Dermis blood vessel endothelial cell (primary cell): ENCODE results near the gene FRMD4A. TPM values are rescaled to one million over a fixed set of nuclear protein-coding genes. Genes with fewer than 3 reads are reported as not detected.
"Not testable (repeated sequence)": the region's sequence is repeated elsewhere in the genome, so short reads cannot be mapped to it uniquely, and the experiment has no call there.

Experiments used
- DNase-seq: peaks from one replicate; pipeline ENCODE4 v3.0.0; 2010
- total RNA-seq: library from RNA; depleted of rRNA; stranded (reverse); fragments of >200 nt; gene quantifications from 2 replicates; pipeline ENCODE4 v1.2.3, GENCODE V29; 2014

Gene FRMD4A
- total RNA-seq, 1 donor from 2014 or later: 42.0 TPM

GRCh38 chr10:13770760-13771493, 559.8 kb downstream of the FRMD4A start:
- DNase-seq: no peak

GRCh38 chr10:13769946-13770345, 560.8 kb downstream of the FRMD4A start:
- DNase-seq: no peak

GRCh38 chr10:13767676-13768178, 563.0 kb downstream of the FRMD4A start:
- no peak for DNase-seq

DNA sequence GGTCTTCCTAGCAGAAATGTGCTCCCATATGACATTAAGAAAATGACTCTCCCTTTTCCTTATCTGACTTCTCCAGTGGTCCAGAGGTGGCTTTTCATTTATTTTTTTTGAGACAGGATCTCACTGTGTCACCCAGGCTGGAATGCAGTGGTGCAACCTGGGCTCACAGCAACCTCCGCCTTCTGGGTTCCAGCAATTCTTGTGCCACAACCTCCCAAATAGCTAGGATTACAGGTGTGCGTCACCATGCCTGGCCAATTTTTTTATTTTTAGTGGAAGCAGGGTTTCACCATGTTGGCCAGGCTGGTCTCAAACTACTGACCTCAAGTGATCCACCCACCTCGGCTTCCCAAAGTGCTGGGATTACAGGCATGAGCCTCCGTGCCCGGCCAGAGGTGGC, 563.6 kb downstream of the FRMD4A start:
- not testable (repeated sequence) for DNase-seq

GRCh38 chr10:13765641-13766341, 564.9 kb downstream of the FRMD4A start:
- no peak for DNase-seq

GRCh38 chr10:13761490-13762091, 569.1 kb downstream of the FRMD4A start:
- DNase-seq: no peak

- DNase-seq: no peak
Measured at GRCh38 chr10:13759168-13759567, 571.6 kb downstream of the FRMD4A start.

DNA sequence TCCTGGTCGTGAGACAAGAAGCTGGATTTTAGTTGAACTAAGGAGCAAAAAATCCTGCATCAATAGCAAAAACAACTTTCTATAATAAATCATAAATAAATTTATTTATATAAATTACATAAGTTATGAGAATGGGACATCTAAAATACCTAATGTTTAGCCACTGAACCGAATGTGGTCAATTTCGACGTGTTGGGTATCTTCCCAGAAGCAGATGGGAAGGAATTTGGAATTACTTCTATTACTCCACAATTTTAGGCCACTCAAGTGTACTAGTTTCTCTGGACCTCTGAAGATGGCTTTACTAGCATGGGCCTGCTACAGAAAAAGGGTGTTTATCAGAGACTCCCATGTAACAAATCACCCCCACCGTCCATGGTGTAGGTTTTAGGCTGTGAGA, 572.0 kb downstream of the FRMD4A start:
- DNase-seq: no peak

- DNase-seq: peak; percentile 68
Measured at GRCh38 chr10:13758312-13758711, 572.4 kb downstream of the FRMD4A start.

- DNase-seq: no peak
Measured at GRCh38 chr10:13754277-13754676, 576.4 kb downstream of the FRMD4A start.

DNA sequence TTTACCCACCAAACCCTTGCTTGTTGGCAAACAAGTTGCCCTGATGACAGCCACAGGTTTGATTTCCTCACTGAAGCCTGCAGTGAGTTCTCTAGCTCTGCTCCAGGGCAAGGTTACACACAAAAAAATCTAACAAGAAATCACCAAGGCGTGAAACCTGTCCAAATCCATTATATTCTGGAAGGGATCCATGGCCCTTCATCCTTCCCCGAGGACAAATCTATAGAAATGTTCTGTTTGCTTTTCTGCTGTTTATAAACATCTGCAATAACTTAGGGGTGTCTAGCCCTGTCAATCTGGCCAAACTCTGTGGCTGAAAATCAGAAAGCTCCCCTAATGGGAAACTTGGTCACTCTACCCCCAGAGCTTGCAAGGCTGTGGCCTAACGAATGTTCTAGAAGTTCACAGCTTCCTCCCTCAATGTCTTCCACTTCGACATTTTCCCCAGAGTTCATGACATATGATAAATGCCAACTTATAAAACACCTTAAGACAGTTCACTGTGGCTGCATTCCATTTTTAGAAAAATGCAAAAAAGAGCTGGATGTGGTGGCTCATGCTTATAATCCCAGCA, 579.4 kb downstream of the FRMD4A start:
- no peak for DNase-seq

- no peak for DNase-seq
Measured at GRCh38 chr10:13750299-13751190, 580.2 kb downstream of the FRMD4A start.

DNA sequence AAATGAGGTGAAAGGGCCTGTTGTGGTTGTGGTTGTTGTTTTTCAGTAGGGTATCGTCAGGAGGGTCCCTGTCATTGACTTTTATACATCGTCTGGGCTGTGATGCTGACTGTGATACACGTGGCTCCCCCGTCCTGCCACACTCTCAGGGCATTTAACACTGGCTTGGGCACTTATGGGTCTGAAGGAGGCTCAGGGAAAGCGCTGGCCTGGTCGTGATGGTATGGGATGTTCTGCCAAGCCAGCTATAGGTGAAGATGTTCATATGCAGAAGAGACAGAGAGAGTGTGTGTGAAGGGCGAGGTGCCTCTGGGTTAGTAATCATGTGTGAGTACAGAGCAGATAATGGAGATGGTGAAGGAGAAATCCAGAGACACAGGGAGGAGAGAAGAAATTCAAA, 585.5 kb downstream of the FRMD4A start:
- no peak for DNase-seq

- no peak for DNase-seq
Measured at GRCh38 chr10:13743963-13744362, 586.8 kb downstream of the FRMD4A start.

DNA sequence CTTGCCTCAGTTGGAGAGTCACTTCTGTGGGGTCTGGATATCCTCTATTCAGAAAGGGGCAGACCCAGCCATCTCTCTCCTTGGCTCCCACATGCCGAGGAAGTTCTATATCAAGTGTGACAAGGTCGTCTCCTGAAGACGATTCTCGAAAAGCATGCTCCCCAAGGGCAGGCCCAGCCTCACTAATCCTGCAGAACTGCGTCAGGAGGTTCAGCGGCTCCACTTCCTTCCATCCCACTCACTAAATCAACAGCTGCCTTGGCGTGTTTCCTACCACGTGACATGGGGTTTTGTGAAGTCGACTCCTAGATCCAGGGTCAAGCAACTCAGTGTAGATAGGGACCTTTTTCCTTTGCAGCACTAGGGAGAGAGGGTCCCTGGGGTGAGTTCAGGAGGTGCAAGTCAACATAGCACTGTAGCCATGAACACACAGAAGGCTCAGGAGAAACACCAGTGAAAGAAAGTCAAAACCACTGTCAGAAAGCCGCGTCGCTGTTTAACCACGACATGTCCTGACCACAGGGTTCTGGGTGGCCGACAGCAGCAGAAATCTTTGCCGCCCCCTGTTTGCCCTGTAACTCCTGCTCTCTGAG, 587.5 kb downstream of the FRMD4A start:
- DNase-seq: peak; percentile 14

DNA sequence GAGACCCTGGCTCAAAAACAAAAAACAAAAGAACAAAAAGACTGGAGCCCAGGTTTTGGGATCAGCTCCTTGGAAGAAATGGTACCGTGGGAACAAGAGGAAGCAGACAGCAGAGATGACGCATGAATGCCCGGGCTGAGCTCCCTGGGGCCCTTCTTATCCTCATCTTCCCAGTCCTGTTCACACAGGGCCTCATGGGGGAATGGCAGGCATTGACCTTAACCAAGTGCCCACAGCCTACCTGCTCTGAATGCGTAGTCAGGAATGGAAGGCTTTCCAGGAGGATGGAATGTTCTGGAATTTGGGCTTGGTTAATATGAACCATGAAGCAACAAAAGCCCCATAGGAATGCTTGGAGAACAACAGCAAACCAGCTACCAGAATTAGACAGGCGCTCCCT, 589.3 kb downstream of the FRMD4A start:
- no peak for DNase-seq

DNA sequence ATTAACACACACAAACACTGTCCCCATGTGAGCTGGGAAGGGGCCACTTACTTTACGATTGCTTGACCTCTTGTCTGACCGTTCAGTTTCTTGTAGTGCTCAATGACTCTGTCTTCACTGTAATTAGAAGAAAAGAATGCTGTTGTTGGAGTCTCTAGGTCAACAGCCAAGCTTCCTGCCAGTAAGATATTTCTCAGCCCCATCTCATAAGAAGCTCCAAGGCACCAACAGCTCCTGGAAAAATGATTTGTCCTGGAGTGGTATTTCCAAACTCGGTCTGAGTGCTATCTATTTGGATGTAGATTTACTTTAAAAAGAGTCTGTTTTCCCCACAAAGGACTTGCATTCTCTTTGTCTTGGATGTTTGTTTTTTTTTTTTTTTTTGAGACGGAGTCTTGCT, 590.3 kb downstream of the FRMD4A start:
- DNase-seq: peak; percentile 25

GRCh38 chr10:13739183-13739582, 591.5 kb downstream of the FRMD4A start:
- no peak for DNase-seq

GRCh38 chr10:13736506-13736905, 594.2 kb downstream of the FRMD4A start:
- no peak for DNase-seq

- DNase-seq: no peak
Measured at GRCh38 chr10:13734151-13734550, 596.6 kb downstream of the FRMD4A start.

DNA sequence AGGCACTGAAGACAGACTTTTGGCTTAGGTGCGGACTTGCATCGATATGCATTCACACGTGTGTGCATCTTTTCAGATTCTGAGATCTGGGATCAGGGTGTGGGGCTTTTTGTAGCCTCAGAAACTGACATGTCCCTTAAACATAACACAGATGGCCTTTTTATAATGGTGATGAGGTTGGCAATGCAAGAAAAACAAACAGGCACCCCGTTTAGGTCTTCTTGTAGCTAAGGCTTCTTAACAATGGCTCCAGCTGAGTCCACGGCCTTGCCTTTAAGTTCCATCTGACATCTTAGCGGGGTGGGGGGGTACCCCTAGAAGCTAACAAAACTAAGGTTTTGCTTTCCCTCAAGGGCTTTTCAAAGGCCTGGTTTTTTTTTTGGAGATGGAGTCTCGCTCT, 597.7 kb downstream of the FRMD4A start:
- no peak for DNase-seq

- DNase-seq: no peak
Measured at GRCh38 chr10:13732465-13732881, 598.3 kb downstream of the FRMD4A start.
